Bronchial epithelial cell (primary cell): ENCODE measurements around the gene DCP2. TPM values are rescaled to one million over a fixed set of nuclear protein-coding genes. Genes with fewer than 3 reads are reported as not detected.
"Not testable (repeated sequence)": the region's sequence is repeated elsewhere in the genome, so short reads cannot be mapped to it uniquely, and the experiment has no call there.

Experiments
- DNase-seq: peaks from one replicate; pipeline ENCODE4 v3.0.0-alpha.2; 2010; ENCODE audit warnings: low read depth
- FAIRE-seq: peaks from 2 replicates; lab custom pipeline; 2011; peaks lifted over from hg19 to GRCh38; lab: Jason Lieb, UNC
- H3K27me3 ChIP-seq: 2 replicates; pipeline ENCODE4 v1.5.1; 2011; ENCODE audit warnings: low read length; ENCODE audit not compliant: control insufficient read depth, insufficient read depth
- H3K36me3 ChIP-seq: 2 replicates; pipeline ENCODE4 v1.5.1; 2011; ENCODE audit warnings: low read length; ENCODE audit not compliant: control insufficient read depth, insufficient read depth
- H3K4me3 ChIP-seq: 2 replicates; pipeline ENCODE4 v1.5.1; 2011; ENCODE audit warnings: mild to moderate bottlenecking, low read depth, low read length, control low read depth
- CTCF ChIP-seq: IDR thresholded peaks from 2 replicates; pipeline ENCODE4 v1.5.1; 2011; ENCODE audit warnings: mild to moderate bottlenecking, moderate library complexity, low read length, control low read depth, inconsistent platforms; ENCODE audit not compliant: insufficient read depth, severe bottlenecking
- total RNA-seq: library from RNA; depleted of rRNA; stranded (reverse); fragments of >200 nt; gene quantifications from 2 replicates; pipeline ENCODE4 v1.2.1, GENCODE V29; 2014

DCP2 gene
- total RNA-seq, 1 donor from 2014 or later = 24.0 TPM

- no peak for FAIRE-seq
- TF ChIP-seq CTCF = no peak
- H3K36me3 ChIP-seq = no peaks in the 10 kb centered on the region
Measured at GRCh38 chr5:112960863-112961504, 15.6 kb upstream of the DCP2 start.

DNA sequence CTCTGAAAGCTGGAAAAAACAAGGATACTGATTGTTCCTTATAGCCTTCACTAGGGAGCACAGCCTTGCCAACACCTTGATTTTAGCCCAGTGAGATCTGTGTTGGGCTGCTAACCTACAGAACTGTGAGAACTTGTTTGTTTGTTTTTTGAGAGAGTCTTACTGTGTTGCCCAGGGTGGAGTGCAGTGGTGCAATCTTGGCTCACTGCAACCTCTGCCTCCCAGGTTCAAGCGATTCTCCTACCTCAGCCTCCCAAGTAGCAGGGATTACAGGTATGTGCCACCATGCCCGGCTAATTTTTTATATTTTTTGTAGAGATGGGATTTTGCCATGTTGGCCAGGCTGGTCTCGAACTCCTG lies 13.2 kb upstream of the DCP2 start:
- FAIRE-seq, DNase-seq: not testable (repeated sequence)

More at GRCh38 chr5:112960863-112961504, 15.6 kb upstream of the DCP2 start:
- no peak overlapping the region for H3K4me3 ChIP-seq
- DNase-seq = no peak
- H3K27me3 ChIP-seq = no peaks in the 10 kb centered on the region

GRCh38 chr5:112965733-112966306 lies 10.8 kb upstream of the DCP2 start:
- no peaks in the 10 kb centered on the region for H3K27me3 ChIP-seq
- DNase-seq (no peak), FAIRE-seq (no peak)
- no peak overlapping the region for H3K4me3 ChIP-seq
- TF ChIP-seq CTCF = no peak
- H3K36me3 ChIP-seq = no peaks in the 10 kb centered on the region

More for the DNA sequence above, 13.2 kb upstream of the DCP2 start:
- not testable (repeated sequence) for H3K36me3 ChIP-seq, H3K4me3 ChIP-seq, H3K27me3 ChIP-seq

GRCh38 chr5:112967520-112968083 lies 9.0 kb upstream of the DCP2 start:
- no peak for TF ChIP-seq CTCF
- no peaks in the 10 kb centered on the region for H3K27me3 ChIP-seq
- no peak overlapping the region for H3K4me3 ChIP-seq
- H3K36me3 ChIP-seq = no peaks in the 10 kb centered on the region
- FAIRE-seq = no peak
- DNase-seq = no peak

DNA sequence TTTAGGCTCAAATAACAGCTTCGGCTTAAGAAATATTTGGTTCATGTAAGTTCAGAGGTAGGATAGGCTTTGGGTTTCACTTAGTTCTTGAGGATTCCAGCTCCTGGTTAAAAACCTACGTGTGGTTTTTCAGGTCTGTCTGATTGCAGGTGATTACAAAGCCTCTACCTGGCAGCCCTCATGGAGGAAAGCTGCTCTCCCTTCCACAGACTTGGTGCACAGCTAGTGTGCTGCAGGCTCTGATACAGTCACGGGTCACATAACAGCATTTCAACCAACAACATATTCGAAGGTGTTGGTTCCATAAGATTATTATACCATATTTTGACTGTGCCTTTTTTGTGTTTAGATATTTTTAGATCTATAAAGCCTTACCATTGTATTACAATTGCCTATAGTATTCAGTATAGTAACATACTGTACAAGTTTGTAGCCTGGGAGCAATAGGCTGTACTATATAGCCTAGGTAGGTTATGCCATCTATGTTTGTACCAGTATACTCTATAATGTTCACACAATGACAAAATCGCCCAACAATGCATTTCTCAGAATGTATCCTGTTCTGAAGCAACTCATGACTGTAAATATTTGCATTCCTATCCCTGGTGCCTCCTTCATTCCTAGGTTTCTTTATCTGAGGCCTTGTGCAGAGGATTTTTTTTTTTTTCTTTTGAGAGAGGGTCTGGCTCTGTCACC lies 8.0 kb upstream of the DCP2 start:
- Histone ChIP-seq H3K27me3 (no peaks in the 10 kb centered on the region), H3K4me3 (no peak overlapping the region), H3K36me3 (no peaks in the 10 kb centered on the region)
- no peak for FAIRE-seq
- DNase-seq = peak; percentile 70
- TF ChIP-seq CTCF = no peak

GRCh38 chr5:112971276-112971675 lies 5.3 kb upstream of the DCP2 start:
- no peak for TF ChIP-seq CTCF
- H3K36me3 ChIP-seq = no peaks in the 10 kb centered on the region
- DNase-seq (no peak), FAIRE-seq (no peak)
- no peak overlapping the region for H3K4me3 ChIP-seq
- no peaks in the 10 kb centered on the region for H3K27me3 ChIP-seq
